Spleen (tissue), 11 donors: ENCODE data around the gene SYNGR1. TPM values are rescaled to one million over a fixed set of nuclear protein-coding genes. Genes with fewer than 3 reads are reported as not detected.

Experiments
- DNase-seq: peaks from one replicate; pipeline ENCODE4 v3.0.0-alpha.2; 2020
- H3K27ac ChIP-seq, 8 donors: fragments of 200-600 bp; sonication (generic) in 7 of 8; 1 replicate in 4 of 8; 2 replicates in 4 of 8; pipeline versions ENCODE4 v1.5.0 to v1.8.0; 2016 to 2021; ENCODE audit warnings: inconsistent platforms in 4 of 8, mild to moderate bottlenecking in 4 of 8, moderate library complexity in 1 of 8
- H3K27me3 ChIP-seq, 7 donors: fragments of 200-600 bp; sonication (generic) in 6 of 7; replicated peaks in 1 of 7; 1 replicate in 4 of 7; 2 replicates in 3 of 7; pipeline versions ENCODE4 v1.5.0 to v1.8.0; 2016 to 2021; ENCODE audit warnings: inconsistent platforms in 3 of 7, mild to moderate bottlenecking in 1 of 7
- H3K36me3 ChIP-seq, 6 donors: fragments of 200-600 bp; sonication (generic) in 5 of 6; 1 replicate in 4 of 6; 2 replicates in 2 of 6; pipeline versions ENCODE4 v1.5.0 to v1.8.0; 2016 to 2021; ENCODE audit warnings: inconsistent platforms in 2 of 6
- H3K4me1 ChIP-seq, 6 donors: fragments of 200-600 bp; sonication (generic) in 5 of 6; 1 replicate in 3 of 6; 2 replicates in 3 of 6; pipeline versions ENCODE4 v1.5.0 to v1.8.0; 2016 to 2021; ENCODE audit warnings: inconsistent platforms in 3 of 6
- H3K4me3 ChIP-seq, 8 donors: fragments of 200-600 bp; sonication (generic) in 7 of 8; 1 replicate in 4 of 8; 2 replicates in 4 of 8; pipeline versions ENCODE4 v1.5.0 to v1.8.0; 2016 to 2021; ENCODE audit warnings: inconsistent platforms in 4 of 8, mild to moderate bottlenecking in 4 of 8, moderate library complexity in 2 of 8
- H3K9me3 ChIP-seq, 8 donors: fragments of 200-600 bp; sonication (generic) in 7 of 8; 1 replicate in 4 of 8; 2 replicates in 4 of 8; pipeline versions ENCODE4 v1.5.0 to v1.8.0; 2016 to 2021; ENCODE audit warnings: inconsistent platforms in 4 of 8
- POLR2A ChIP-seq, 3 donors: fragments of 450-650 bp; IDR thresholded peaks; one replicate each; pipeline ENCODE4 v1.5.1; 2017; ENCODE audit warnings: antibody characterized with exemption in 3 of 3, mild to moderate bottlenecking in 1 of 3
- POLR2AphosphoS5 ChIP-seq, 3 donors: sonication (generic); formaldehyde crosslinking; IDR thresholded peaks; one replicate each; pipeline ENCODE4 v1.5.1; 2017; ENCODE audit warnings: antibody characterized with exemption in 3 of 3
- WGBS, 5 donors: extraction: QIAGEN DNeasy Blood & Tissue Kit in 3 of 5; methylation state at CpG; one replicate each; pipeline versions ENCODE4 v1.1.5 to v1.1.7; 2013 to 2018; 5-methylcytosine and 5-hydroxymethylcytosine counted together
- intact Hi-C: fragments of 100-400 bp; cut with DNase I; formaldehyde crosslinking; loops from one replicate; pipeline ENCODE4 v1.15.0; 2023; ENCODE audit warnings: low total_unique reads
- polyA plus RNA-seq, 3 donors: library from polyadenylated mRNA; stranded (reverse); fragments of 200-250 nt; gene quantifications; one replicate each; pipeline ENCODE4 v1.2.1, GENCODE V29; 2013
- total RNA-seq, 7 donors: library from RNA; depleted of rRNA in 3 of 7; stranded (reverse); fragments of >200 nt in 3 of 7; fragmentation: NEBNext Ultra II Directional in 4 of 7; extraction: Animal tissue kit (Norgen Biotek cat#: 25700) in 4 of 7; gene quantifications; one replicate each; pipeline versions ENCODE4 v1.1.0 to v1.2.1, GENCODE V29; 2016 to 2021
- TF ChIP-seq, protein P1 (sequence below), 11 experiments: fragments of 200-600 bp in 7 of 11; fragments of 450-650 bp in 4 of 11; sonication (generic) in 4 of 11; IDR thresholded peaks in 8 of 11; conservative IDR thresholded peaks in 3 of 11; 1 replicate in 7 of 11; 2 replicates in 4 of 11; pipeline versions ENCODE4 v1.4.0 to v1.8.0; 2016 to 2021; ENCODE audit warnings: antibody characterized with exemption in 11 of 11, inconsistent platforms in 4 of 11, mild to moderate bottlenecking in 1 of 11
- donor health status: healthy with polysubstance abuse.
- donor health status: DM: no; HTN: no; CAD: no; lungs with moderate emphysema.
- donor health status: DM: no; HTN: no; CAD: no.
- donor health status: Bipolar disorder and iron deficiency.
- donor health status: healthy.
- donor health status: DM: no; HTN: no; CAD: no.
- donor health status: DM: yes; HTN: yes; CAD: no.

SYNGR1 gene
- total and polyA plus RNA-seq, 10 donors: 8.0 to 35.1 (median 13.3) TPM

DNA sequence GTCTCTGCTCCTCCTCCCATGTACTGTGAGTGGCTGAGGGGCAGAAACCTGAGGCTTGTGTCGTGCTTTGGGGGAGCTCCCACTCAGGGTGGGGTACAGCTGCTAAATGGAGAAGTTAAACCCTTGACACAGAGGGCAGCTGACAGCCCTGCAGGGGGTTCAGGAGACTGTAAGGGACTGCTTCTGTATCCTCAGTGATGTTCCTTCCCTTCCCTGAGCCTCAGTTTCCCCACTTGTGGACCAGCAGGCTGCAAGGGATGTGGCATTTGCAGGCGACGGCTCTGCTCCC lies 15.6 kb downstream of the SYNGR1 start:
- Histone ChIP-seq H3K27me3 (no peaks in the 10 kb centered on the region), H3K4me3 (no peak overlapping the region), H3K4me1 (peaks cover 0 to 57% (median 15%) of the 10 kb centered on the region in 6 donors), H3K36me3 (no peaks in the 10 kb centered on the region), H3K9me3 (no peaks in the 10 kb centered on the region), H3K27ac (peak overlapping the region in 1 of 8 donors; percentile 17)
- 27 to 53% (median 35%) methylated on average over 3 of the region's 3 CpGs for WGBS, 5 donors
- TF ChIP-seq, protein P1, sequence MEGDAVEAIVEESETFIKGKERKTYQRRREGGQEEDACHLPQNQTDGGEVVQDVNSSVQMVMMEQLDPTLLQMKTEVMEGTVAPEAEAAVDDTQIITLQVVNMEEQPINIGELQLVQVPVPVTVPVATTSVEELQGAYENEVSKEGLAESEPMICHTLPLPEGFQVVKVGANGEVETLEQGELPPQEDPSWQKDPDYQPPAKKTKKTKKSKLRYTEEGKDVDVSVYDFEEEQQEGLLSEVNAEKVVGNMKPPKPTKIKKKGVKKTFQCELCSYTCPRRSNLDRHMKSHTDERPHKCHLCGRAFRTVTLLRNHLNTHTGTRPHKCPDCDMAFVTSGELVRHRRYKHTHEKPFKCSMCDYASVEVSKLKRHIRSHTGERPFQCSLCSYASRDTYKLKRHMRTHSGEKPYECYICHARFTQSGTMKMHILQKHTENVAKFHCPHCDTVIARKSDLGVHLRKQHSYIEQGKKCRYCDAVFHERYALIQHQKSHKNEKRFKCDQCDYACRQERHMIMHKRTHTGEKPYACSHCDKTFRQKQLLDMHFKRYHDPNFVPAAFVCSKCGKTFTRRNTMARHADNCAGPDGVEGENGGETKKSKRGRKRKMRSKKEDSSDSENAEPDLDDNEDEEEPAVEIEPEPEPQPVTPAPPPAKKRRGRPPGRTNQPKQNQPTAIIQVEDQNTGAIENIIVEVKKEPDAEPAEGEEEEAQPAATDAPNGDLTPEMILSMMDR (IDR thresholded peaks at IDR 0.05 in 8 of 11, conservative IDR thresholded peaks at IDR 0.05 in 3 of 11): no peak
- intact Hi-C loops: no loop called here
- no peak for DNase-seq

DNA sequence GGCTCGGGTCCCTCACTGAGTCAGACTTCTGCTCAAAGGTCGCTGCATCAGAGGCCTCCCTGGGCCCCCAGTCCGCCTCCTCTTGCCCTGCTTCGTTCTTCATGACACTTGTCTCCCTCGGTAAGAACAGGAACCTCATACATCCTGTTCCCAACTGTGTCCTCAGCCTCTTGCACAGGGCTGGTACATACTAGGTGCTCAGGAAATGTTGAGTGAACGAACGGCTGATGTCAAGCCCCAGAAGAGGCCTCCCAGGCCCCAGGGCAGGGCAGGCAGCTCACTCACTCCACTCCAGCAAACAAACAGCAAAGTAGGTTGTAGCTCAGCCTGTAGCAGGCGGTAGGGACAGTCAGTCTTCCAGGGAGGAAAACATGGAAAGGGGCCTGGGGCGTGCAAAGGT lies 17.2 kb downstream of the SYNGR1 start:
- peaks cover 0 to 57% (median 15%) of the 10 kb centered on the region in 6 donors for H3K4me1 ChIP-seq
- DNase-seq: no peak
- H3K27ac ChIP-seq: no peak overlapping the region
- WGBS, 5 donors: 38 to 51% (median 46%) methylated on average over 9 of the region's 9 CpGs
- intact Hi-C loops: no loop called here
- TF ChIP-seq, protein P1 (IDR thresholded peaks at IDR 0.05 in 8 of 11, conservative IDR thresholded peaks at IDR 0.05 in 3 of 11): no peak
- TF ChIP-seq POLR2AphosphoS5 (IDR thresholded peaks at IDR 0.05): no peak
- no peak for TF ChIP-seq POLR2A (IDR thresholded peaks at IDR 0.05)
- H3K27me3 ChIP-seq: no peaks in the 10 kb centered on the region
- H3K36me3 ChIP-seq: no peaks in the 10 kb centered on the region
- H3K9me3 ChIP-seq: peaks cover 0 to 8% (median 5%) of the 10 kb centered on the region in 8 donors
- no peak overlapping the region for H3K4me3 ChIP-seq

DNA sequence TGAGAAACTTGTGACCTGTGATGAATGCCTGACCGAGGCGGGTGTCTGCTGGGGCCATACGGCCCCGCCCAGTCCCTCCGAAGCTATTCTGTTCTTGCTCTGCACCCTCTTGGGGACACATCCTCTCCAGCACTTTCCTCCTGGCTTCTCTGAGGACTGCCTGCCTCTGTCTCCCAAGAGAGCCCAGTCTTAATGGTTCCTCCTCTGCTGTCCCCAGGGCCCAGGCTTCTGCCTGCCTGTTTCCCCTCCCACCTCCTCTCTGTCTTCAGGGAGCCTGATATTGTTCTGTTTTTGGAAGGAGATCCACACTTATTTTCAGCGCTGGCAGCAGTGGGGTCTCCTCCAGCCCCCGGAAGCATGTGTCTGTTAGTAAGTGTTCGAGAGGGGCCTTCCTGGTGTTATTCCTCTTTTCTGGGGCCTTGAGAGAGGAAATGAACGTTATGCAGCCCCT lies 18.7 kb downstream of the SYNGR1 start:
- 30 to 50% (median 41%) methylated on average over 9 of the region's 9 CpGs for WGBS, 5 donors
- H3K9me3 ChIP-seq: peaks cover 0 to 13% (median 7%) of the 10 kb centered on the region in 8 donors
- H3K36me3 ChIP-seq: no peaks in the 10 kb centered on the region
- H3K4me1 ChIP-seq: peaks cover 0 to 55% (median 14%) of the 10 kb centered on the region in 6 donors
- H3K27ac ChIP-seq: no peak overlapping the region
- intact Hi-C loops: no loop called here
- TF ChIP-seq POLR2AphosphoS5 (IDR thresholded peaks at IDR 0.05) (no peak), POLR2A (IDR thresholded peaks at IDR 0.05) (no peak)
- TF ChIP-seq, protein P1 (IDR thresholded peaks at IDR 0.05 in 8 of 11, conservative IDR thresholded peaks at IDR 0.05 in 3 of 11): no peak
- no peak for DNase-seq
- no peaks in the 10 kb centered on the region for H3K27me3 ChIP-seq
- no peak overlapping the region for H3K4me3 ChIP-seq

DNA sequence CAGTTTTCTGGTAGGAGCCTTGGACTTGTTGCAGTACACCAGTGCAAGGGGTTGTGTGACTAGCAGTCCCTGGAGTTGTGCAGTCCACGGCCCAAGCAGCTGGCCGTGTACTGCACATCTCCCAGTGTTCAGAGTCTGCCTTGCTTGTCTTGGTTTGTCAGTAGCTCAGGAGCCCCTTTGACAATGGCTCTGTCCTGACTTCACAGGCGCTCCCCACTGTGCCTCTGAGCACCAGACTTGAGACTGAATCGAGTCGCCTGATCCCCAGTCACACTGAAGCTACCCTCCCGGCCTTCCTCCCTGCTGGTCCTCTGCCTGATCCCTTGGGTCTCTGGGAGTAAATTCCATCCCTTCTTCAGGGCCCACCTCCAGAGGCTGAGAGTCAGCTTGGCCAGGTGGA lies 19.4 kb downstream of the SYNGR1 start:
- no peak for DNase-seq
- H3K4me3 ChIP-seq: no peak overlapping the region
- no peak overlapping the region for H3K27ac ChIP-seq
- peaks cover 0 to 13% (median 7%) of the 10 kb centered on the region in 8 donors for H3K9me3 ChIP-seq
- WGBS, 5 donors: 87 to 93% (median 89%) methylated on average over 6 of the region's 6 CpGs
- intact Hi-C loops: no loop called here
- no peaks in the 10 kb centered on the region for H3K36me3 ChIP-seq
- no peaks in the 10 kb centered on the region for H3K27me3 ChIP-seq
- peaks cover 0 to 48% (median 11%) of the 10 kb centered on the region in 6 donors for H3K4me1 ChIP-seq
- TF ChIP-seq, protein P1 (IDR thresholded peaks at IDR 0.05 in 8 of 11, conservative IDR thresholded peaks at IDR 0.05 in 3 of 11): no peak
- TF ChIP-seq POLR2A (IDR thresholded peaks at IDR 0.05) (no peak), POLR2AphosphoS5 (IDR thresholded peaks at IDR 0.05) (no peak)
